Stomach (tissue), 9 donors: ENCODE data around the gene ADGRF4. TPM values are rescaled to one million over a fixed set of nuclear protein-coding genes. Genes with fewer than 3 reads are reported as not detected.

Experiments used
- DNase-seq, 2 donors: peaks; one replicate each; pipeline versions ENCODE4 v3.0.0 to v3.0.0-alpha.2; 2013 to 2019
- H3K27ac ChIP-seq, 5 donors: fragments of 200-600 bp in 4 of 5; sonication (generic) in 4 of 5; one replicate each; pipeline ENCODE4 v1.5.1; 2013 to 2019; ENCODE audit warnings: mild to moderate bottlenecking in 1 of 5, moderate library complexity in 1 of 5
- H3K27me3 ChIP-seq, 3 donors: fragments of 200-600 bp; sonication (generic); one replicate each; pipeline ENCODE4 v1.5.1; 2017 to 2019; ENCODE audit warnings: mixed run types in 1 of 3
- H3K36me3 ChIP-seq, 4 donors: fragments of 200-600 bp; sonication (generic); 1 replicate in 3 of 4; 2 replicates in 1 of 4; pipeline ENCODE4 v1.5.1; 2016 to 2019
- H3K4me1 ChIP-seq, 4 donors: fragments of 200-600 bp; sonication (generic); one replicate each; pipeline ENCODE4 v1.5.1; 2016 to 2019
- H3K4me3 ChIP-seq, 4 donors: fragments of 200-600 bp; sonication (generic) in 3 of 4; one replicate each; pipeline ENCODE4 v1.5.1; 2016 to 2019; ENCODE audit warnings: mild to moderate bottlenecking in 1 of 4
- H3K9me3 ChIP-seq, 4 donors: fragments of 200-600 bp; sonication (generic); one replicate each; pipeline ENCODE4 v1.5.1; 2016 to 2019
- CTCF ChIP-seq, 7 experiments: fragments of 450-650 bp in 4 of 7; fragments of 200-600 bp in 3 of 7; sonication (generic) in 3 of 7; IDR thresholded peaks; one replicate each; pipeline ENCODE4 v1.5.1; 2016 to 2019; ENCODE audit warnings: antibody characterized with exemption in 7 of 7, control low read depth in 2 of 7, mild to moderate bottlenecking in 1 of 7
- EP300 ChIP-seq: sonication (generic); formaldehyde crosslinking; IDR thresholded peaks from one replicate; pipeline ENCODE4 v1.6.1; 2017; ENCODE audit warnings: antibody characterized with exemption
- POLR2A ChIP-seq, 4 donors: fragments of 450-650 bp; IDR thresholded peaks; one replicate each; pipeline ENCODE4 v1.6.1; 2016; ENCODE audit warnings: antibody characterized with exemption in 4 of 4, control low read depth in 2 of 4, mild to moderate bottlenecking in 1 of 4, moderate library complexity in 1 of 4
- POLR2AphosphoS5 ChIP-seq, 3 donors: sonication (generic); formaldehyde crosslinking; IDR thresholded peaks; one replicate each; pipeline ENCODE4 v1.6.1; 2016; ENCODE audit warnings: antibody characterized with exemption in 3 of 3
- WGBS, 5 donors: extraction: QIAGEN DNeasy Blood & Tissue Kit in 3 of 5; methylation state at CpG; one replicate each; pipeline versions ENCODE4 v1.1.5 to v1.1.7; 2013 to 2018; 5-methylcytosine and 5-hydroxymethylcytosine counted together
- intact Hi-C: fragments of 100-400 bp; cut with DNase I; formaldehyde crosslinking; loops from one replicate; pipeline ENCODE4 v1.15.1; 2023; ENCODE audit warnings: low total_unique reads
- polyA plus RNA-seq, 3 donors: library from polyadenylated mRNA; stranded (reverse); fragments of 200-250 nt; gene quantifications; one replicate each; pipeline ENCODE4 v1.2.3, GENCODE V29; 2013
- total RNA-seq, 5 donors: library from RNA; depleted of rRNA; stranded (reverse); fragments of >200 nt; gene quantifications; one replicate each; pipeline versions ENCODE4 v1.1.0 to v1.2.3, GENCODE V29; 2014 to 2016
- donor health status: healthy with polysubstance abuse.
- donor health status: Bipolar disorder and iron deficiency.
- donor health status: healthy.

Gene ADGRF4
- total and polyA plus RNA-seq, 8 donors, result 6.5 TPM; not detected in 7

- Histone ChIP-seq H3K27me3 (no peaks in the 10 kb centered on the region), H3K27ac (no peak overlapping the region), H3K4me1 (no peaks in the 10 kb centered on the region), H3K36me3 (no peaks in the 10 kb centered on the region), H3K4me3 (no peak overlapping the region), H3K9me3 (no peaks in the 10 kb centered on the region)
- WGBS, 5 donors, result 77 to 93% (median 85%) methylated on average over 4 of the region's 4 CpGs
- DNase-seq, result no peak
- TF ChIP-seq CTCF (IDR thresholded peaks at IDR 0.05) (no peak), EP300 (no peak), POLR2A (IDR thresholded peaks at IDR 0.05) (no peak), POLR2AphosphoS5 (IDR thresholded peaks at IDR 0.05) (no peak)
- intact Hi-C loops, result no loop called here
Measured at GRCh38 chr6:47714802-47715201, 16.4 kb downstream of the ADGRF4 start.

DNA sequence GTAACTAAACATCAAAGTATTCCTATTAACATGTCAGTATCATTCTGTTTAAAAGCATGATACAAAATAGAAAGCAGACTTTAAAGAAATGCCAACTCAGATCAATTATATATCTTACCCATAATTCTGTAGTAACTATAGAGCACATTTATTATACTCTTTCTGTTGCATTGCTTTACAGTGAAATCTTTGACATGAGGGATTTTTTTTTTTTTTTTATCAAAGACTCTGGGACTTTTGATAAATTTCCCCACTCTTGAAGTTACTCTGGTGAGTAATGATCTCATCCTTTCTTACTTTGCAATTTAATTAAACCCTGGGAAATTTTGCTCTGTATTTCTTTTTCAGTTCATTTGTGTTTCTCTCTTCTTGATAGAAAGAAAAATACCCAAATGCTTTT lies 17.4 kb downstream of the ADGRF4 start:
- Histone ChIP-seq H3K36me3 (no peaks in the 10 kb centered on the region), H3K27ac (no peak overlapping the region), H3K4me3 (no peak overlapping the region), H3K4me1 (no peaks in the 10 kb centered on the region), H3K27me3 (no peaks in the 10 kb centered on the region), H3K9me3 (no peaks in the 10 kb centered on the region)
- intact Hi-C loops, result no loop called here
- DNase-seq, result no peak
- TF ChIP-seq CTCF (IDR thresholded peaks at IDR 0.05), result no peak
- no peak for TF ChIP-seq POLR2AphosphoS5 (IDR thresholded peaks at IDR 0.05)
- no peak for TF ChIP-seq POLR2A (IDR thresholded peaks at IDR 0.05)
- TF ChIP-seq EP300, result no peak

GRCh38 chr6:47716207-47716606 lies 17.8 kb downstream of the ADGRF4 start:
- intact Hi-C loops, result no loop called here
- no peak overlapping the region for H3K27ac ChIP-seq
- H3K4me1 ChIP-seq, result no peaks in the 10 kb centered on the region
- no peak overlapping the region for H3K4me3 ChIP-seq
- no peaks in the 10 kb centered on the region for H3K36me3 ChIP-seq
- H3K27me3 ChIP-seq, result no peaks in the 10 kb centered on the region
- TF ChIP-seq POLR2A (IDR thresholded peaks at IDR 0.05) (no peak), EP300 (no peak), POLR2AphosphoS5 (IDR thresholded peaks at IDR 0.05) (no peak), CTCF (IDR thresholded peaks at IDR 0.05) (no peak)
- 60 to 68% (median 66%) methylated on average over 2 of the region's 2 CpGs for WGBS, 5 donors
- no peak for DNase-seq
- H3K9me3 ChIP-seq, result no peaks in the 10 kb centered on the region

DNA sequence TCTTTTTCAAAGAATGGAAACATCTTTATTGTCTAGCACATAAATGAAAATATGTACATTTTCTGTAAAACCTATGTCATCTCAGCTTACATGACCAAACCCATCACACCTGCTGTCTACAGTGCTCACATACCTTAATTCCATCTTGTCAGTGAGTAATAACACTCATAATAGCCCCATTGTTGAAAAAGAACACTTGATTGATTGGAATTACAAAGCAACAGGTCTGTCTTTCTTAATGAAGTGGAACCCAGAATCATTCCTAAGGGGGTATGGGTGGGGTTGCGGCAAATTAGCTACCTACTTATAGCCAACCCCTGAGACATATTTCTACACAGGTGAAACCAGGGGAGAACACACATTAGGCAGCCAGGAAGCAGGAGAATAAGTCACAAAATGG lies 20.2 kb downstream of the ADGRF4 start:
- TF ChIP-seq POLR2A (IDR thresholded peaks at IDR 0.05) (no peak), POLR2AphosphoS5 (IDR thresholded peaks at IDR 0.05) (no peak), CTCF (IDR thresholded peaks at IDR 0.05) (no peak), EP300 (no peak)
- intact Hi-C loops, result no loop called here
- no peak overlapping the region for H3K27ac ChIP-seq
- H3K27me3 ChIP-seq, result no peaks in the 10 kb centered on the region
- WGBS, 5 donors, result 0% methylated on average over 1 of the region's 1 CpG
- H3K4me1 ChIP-seq, result no peaks in the 10 kb centered on the region
- no peak overlapping the region for H3K4me3 ChIP-seq
- no peaks in the 10 kb centered on the region for H3K9me3 ChIP-seq
- DNase-seq, result no peak
- H3K36me3 ChIP-seq, result no peaks in the 10 kb centered on the region
